Fibroblast of villous mesenchyme (primary cell): Measurements from ENCODE around the gene ESRRG. TPM values are rescaled to one million over a fixed set of nuclear protein-coding genes. Genes with fewer than 3 reads are reported as not detected.

Source experiments
- DNase-seq: peaks from one replicate; pipeline ENCODE4 v3.0.0-alpha.2; 2010; ENCODE audit warnings: low read depth
- H3K4me3 ChIP-seq: 2 replicates; pipeline ENCODE4 v1.5.1; 2011; ENCODE audit warnings: low read depth, mild to moderate bottlenecking, low read length
- CTCF ChIP-seq: IDR thresholded peaks from 2 replicates; pipeline ENCODE4 v1.5.1; 2012; ENCODE audit warnings: low read depth, mild to moderate bottlenecking, low read length; ENCODE audit not compliant: insufficient read depth
- total RNA-seq: library from RNA; depleted of rRNA; stranded (reverse); fragments of >200 nt; gene quantifications from 2 replicates; pipeline ENCODE4 v1.2.3, GENCODE V29; 2012

The ESRRG gene
- total RNA-seq, 1 donor = under 0.01 TPM

DNA sequence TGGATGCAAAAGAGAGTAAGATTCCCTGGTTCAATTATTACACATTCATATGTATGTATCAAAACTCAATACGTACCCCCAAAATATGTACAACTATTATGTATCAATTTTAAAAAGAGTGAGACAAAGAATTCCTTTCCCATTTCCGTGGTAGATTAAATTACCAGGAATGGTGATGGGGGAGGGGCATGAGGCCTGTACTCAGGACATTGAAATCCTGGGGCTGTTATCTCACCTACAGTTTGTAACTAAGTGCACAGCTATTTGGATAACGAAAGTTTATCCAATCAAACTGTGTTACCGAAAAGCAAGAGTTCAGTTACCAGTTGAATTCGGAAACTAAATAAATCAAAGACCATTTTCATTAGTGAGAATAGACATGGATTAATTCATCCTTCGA is 8.3 kb upstream of the ESRRG start:
- DNase-seq = no peak
- no peak overlapping the region for H3K4me3 ChIP-seq
- TF ChIP-seq CTCF = no peak

DNA sequence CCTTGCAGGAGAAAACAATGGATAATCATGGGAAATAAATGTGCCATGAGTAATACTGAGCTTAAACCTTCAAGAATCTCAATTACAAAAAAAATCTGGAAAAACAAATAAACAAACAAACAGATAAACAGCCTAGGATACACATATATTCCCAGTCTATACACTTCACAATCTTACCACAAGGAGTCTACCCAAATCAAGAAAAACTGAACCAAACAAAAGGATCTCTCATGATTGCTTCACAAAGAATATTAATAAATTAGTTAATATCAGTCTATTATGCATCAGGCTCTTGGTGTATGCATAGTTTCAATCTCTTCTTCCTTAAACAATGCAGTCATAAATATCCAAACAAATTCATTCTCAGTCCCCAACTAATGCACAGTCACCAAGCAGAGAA is 3.2 kb upstream of the ESRRG start:
- H3K4me3 ChIP-seq = no peak overlapping the region
- DNase-seq = no peak
- no peak for TF ChIP-seq CTCF

DNA sequence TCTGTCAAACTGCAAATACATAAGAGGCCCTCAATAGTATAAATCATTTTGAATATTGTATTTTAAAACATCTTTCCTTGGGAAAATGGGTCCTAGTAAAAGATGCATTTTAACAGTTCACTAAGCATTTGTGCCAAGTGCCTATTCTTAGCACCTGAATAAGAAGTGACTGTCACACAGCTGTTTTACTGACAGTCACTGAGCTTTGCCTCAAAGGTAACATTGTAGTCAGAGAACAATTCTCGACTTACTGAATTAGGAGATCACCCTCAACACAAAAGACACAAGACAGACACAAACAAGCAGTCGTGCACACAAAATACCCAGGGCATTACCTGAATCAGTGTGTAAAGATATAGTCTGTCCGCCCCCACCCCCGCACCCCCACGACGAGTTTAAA is 408 bp downstream of the ESRRG start:
- H3K4me3 ChIP-seq = no peak overlapping the region
- no peak for TF ChIP-seq CTCF
- DNase-seq = no peak

GRCh38 chr1:216721863-216722262 is 1.4 kb downstream of the ESRRG start:
- no peak for TF ChIP-seq CTCF

GRCh38 chr1:216721062-216721461 is 2.2 kb downstream of the ESRRG start:
- DNase-seq = no peak
- no peak overlapping the region for H3K4me3 ChIP-seq
- no peak for TF ChIP-seq CTCF

More at GRCh38 chr1:216721863-216722262, 1.4 kb downstream of the ESRRG start:
- no peak for DNase-seq
- H3K4me3 ChIP-seq = no peak overlapping the region

- TF ChIP-seq CTCF = no peak
- no peak for DNase-seq
- no peak overlapping the region for H3K4me3 ChIP-seq
These were observed 11.5 kb downstream of the ESRRG start for GRCh38 chr1:216711712-216712111.

GRCh38 chr1:216710598-216711333 is 12.5 kb downstream of the ESRRG start:
- TF ChIP-seq CTCF = no peak
- no peak overlapping the region for H3K4me3 ChIP-seq
- DNase-seq = no peak
